ENCODE results near the gene SBF2.
"Not testable (repeated sequence)": the region's sequence is repeated elsewhere in the genome, so short reads cannot be mapped to it uniquely, and the experiment has no call there.

Gene SBF2

DNA sequence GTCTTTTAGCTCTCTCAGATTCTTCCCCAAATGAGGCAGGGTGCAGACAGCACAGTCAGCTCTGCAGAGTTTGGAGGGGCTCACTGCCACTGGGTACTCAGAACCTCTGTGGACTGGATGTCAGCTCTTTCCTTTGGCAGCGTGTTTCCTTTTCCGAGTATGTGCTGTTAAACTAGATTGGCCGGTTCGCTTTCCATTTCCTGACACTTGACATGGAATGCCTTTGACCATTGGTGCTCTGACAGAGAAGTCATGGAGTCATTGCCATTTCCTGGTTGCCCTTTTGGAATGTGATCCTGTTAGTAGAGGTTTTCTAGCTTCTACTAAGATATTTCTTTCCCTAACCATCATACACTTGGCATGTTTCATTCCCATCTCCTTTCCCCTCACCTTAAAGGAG lies 543.5 kb downstream of the SBF2 start:
- Histone ChIP-seq H3K4me1 (ENCODE audit: control insufficient read depth, low read depth, low read length) (no peaks in the 10 kb centered on the region), H3K9ac (ENCODE audit: low read length) (no peak overlapping the region), H3K27ac (ENCODE audit: low read length) (no peak overlapping the region), H3K36me3 (ENCODE audit: control insufficient read depth, low read depth, low read length) (peaks cover 18% of the 10 kb centered on the region), H3K9me3 (ENCODE audit: control insufficient read depth, low read depth, low read length) (no peaks in the 10 kb centered on the region), H3K27me3 (ENCODE audit: control insufficient read depth, insufficient read depth, low read length) (no peaks in the 10 kb centered on the region), H3K4me3 (ENCODE audit: low read length) (no peak overlapping the region)

DNA sequence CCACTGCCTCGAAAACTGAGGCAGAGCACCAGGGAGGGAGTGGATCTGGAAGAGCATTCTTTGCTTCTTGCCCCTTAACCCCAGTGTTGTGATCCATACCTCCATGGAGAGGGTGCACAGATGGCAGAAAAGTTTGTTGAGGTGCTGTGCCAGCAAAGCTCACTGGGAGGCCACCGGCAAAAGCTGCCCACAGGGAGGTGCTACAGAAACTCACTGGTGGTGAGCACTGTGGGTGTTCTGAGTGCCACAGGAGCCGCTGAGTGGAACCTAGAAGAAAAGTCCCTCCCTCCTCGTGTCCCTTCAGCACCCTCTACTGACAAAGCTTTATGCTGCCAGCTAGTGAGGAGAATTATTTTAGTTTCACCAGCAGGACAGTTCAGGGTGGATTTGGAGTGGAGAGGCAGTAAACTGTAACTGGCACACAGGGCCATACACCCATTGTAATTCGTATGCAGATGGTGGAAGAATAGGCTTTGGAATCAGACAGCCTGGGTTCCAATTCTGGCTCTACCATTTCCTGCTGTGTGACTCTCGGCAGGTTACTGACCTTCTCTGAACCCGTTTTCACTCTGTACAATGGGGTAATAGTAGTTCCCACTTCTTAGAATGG lies 545.6 kb downstream of the SBF2 start:
- Histone ChIP-seq H3K27me3 (ENCODE audit: control insufficient read depth, insufficient read depth, low read length) (no peaks in the 10 kb centered on the region), H3K4me3 (ENCODE audit: low read length) (no peak overlapping the region), H3K27ac (ENCODE audit: low read length) (no peak overlapping the region), H3K9ac (ENCODE audit: low read length) (no peak overlapping the region), H3K4me1 (ENCODE audit: control insufficient read depth, low read depth, low read length) (no peaks in the 10 kb centered on the region), H3K36me3 (ENCODE audit: control insufficient read depth, low read depth, low read length) (peaks cover 18% of the 10 kb centered on the region), H3K9me3 (ENCODE audit: control insufficient read depth, low read depth, low read length) (no peaks in the 10 kb centered on the region)

DNA sequence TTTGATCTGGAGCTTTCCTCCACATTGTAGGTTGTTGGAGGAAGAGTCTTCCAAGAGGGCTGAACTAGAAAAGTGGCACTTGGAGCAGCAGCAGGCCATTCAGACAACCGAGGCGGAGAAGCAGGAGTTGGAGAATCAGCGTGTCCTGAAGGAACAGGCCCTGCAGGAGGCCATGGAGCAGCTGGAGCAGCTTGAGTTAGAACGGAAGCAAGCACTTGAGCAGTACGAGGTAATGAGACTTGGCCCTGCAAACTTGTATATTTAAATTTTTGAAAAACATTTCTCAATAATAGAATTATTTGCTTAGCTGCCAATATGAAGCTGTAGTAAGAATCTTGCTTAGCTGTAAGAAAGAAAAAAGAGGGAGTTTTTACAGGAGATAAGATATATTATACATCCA lies 546.2 kb downstream of the SBF2 start:
- Histone ChIP-seq H3K4me3 (ENCODE audit: low read length) (no peak overlapping the region), H3K36me3 (ENCODE audit: control insufficient read depth, low read depth, low read length) (peaks cover 18% of the 10 kb centered on the region), H3K9ac (ENCODE audit: low read length) (no peak overlapping the region), H3K9me3 (ENCODE audit: control insufficient read depth, low read depth, low read length) (no peaks in the 10 kb centered on the region), H3K27ac (ENCODE audit: low read length) (no peak overlapping the region), H3K4me1 (ENCODE audit: control insufficient read depth, low read depth, low read length) (no peaks in the 10 kb centered on the region), H3K27me3 (ENCODE audit: control insufficient read depth, insufficient read depth, low read length) (no peaks in the 10 kb centered on the region)

DNA sequence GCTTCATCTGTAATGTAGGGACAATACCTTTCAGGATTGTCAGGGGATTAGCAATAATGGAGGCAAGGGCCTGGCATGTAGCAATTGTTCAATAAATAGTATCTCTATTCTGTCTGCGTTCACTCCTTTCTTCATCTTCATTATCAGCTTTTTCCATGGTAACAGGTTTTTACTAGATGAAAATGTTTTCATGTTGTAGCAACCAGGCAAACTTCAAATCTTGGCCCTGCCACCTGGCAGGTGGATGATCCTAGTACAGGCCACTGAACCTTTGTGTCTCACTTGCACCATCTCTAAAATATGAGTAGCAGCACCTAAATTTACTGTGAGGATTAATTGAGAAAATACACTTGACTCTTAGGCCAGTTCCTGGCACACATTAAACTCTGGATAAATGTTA lies 546.8 kb downstream of the SBF2 start:
- Histone ChIP-seq H3K9me3 (ENCODE audit: control insufficient read depth, low read depth, low read length) (no peaks in the 10 kb centered on the region), H3K4me3 (ENCODE audit: low read length) (no peak overlapping the region), H3K27me3 (ENCODE audit: control insufficient read depth, insufficient read depth, low read length) (no peaks in the 10 kb centered on the region), H3K27ac (ENCODE audit: low read length) (no peak overlapping the region), H3K36me3 (ENCODE audit: control insufficient read depth, low read depth, low read length) (peaks cover 17% of the 10 kb centered on the region), H3K9ac (ENCODE audit: low read length) (no peak overlapping the region), H3K4me1 (ENCODE audit: control insufficient read depth, low read depth, low read length) (no peaks in the 10 kb centered on the region)

DNA sequence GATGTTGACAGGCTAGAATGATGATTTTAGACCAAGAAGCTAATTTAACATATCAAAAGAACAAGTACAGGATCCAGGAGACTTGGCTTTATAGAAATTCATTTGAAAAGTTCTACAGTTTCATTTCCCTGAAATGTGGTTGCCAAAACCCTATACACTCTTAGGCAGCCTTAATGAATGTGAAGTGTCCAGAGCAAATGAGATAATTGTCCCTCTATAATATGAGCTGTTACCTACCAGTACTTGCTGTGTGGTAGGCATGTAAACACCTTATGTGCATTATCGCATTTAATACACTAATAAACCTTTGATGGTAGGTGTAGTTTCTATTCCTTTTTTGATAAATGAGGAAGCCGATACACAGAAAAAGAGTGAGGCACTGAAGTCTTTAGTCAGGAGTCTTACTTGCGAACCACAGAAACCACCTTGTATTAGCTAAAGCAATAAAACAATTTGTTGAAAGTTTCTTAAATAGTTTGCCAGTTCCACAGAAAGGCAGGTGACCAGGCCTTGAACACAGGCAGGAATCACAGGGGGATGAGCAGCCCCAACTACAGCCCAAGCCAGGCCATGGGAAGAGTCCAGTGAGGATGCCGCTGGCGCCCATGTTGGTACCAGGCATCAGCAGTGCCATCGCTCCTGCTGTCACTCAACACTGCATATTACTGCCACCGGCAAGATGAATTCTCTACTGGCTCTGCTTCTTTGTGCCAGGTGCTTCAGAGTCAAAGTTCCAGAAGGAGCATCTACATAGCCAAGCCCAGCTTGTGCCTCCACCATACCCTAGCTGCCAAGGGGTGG lies 548.4 kb downstream of the SBF2 start:
- H3K4me1 ChIP-seq (ENCODE audit: control insufficient read depth, low read depth, low read length), result no peaks in the 10 kb centered on the region
- H3K27ac ChIP-seq (ENCODE audit: low read length), result no peak overlapping the region
- H3K9ac ChIP-seq (ENCODE audit: low read length), result no peak overlapping the region
- no peaks in the 10 kb centered on the region for H3K9me3 ChIP-seq (ENCODE audit: control insufficient read depth, low read depth, low read length)
- no peaks in the 10 kb centered on the region for H3K27me3 ChIP-seq (ENCODE audit: control insufficient read depth, insufficient read depth, low read length)
- peaks cover 15% of the 10 kb centered on the region for H3K36me3 ChIP-seq (ENCODE audit: control insufficient read depth, low read depth, low read length)
- no peak overlapping the region for H3K4me3 ChIP-seq (ENCODE audit: low read length)

DNA sequence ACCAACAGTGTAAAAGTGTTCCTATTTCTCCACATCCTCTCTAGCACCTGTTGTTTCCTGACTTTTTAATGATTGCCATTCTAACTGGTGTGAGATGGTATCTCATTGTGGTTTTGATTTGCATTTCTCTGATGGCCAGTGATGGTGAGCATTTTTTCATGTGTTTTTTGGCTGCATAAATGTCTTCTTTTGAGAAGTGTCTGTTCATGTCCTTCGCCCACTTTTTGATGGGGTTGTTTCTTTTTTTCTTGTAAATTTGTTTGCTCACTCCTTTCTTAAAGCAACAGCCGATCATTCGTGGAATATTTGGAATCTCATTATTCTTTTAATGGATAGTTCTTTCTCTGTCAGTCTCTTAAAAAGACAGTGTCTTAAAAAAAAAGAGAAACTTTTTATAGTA lies 550.5 kb downstream of the SBF2 start:
- not testable (repeated sequence) for H3K9me3 ChIP-seq (ENCODE audit: control insufficient read depth, low read depth, low read length); H3K4me3 ChIP-seq (ENCODE audit: low read length); H3K9ac ChIP-seq (ENCODE audit: low read length); H3K27me3 ChIP-seq (ENCODE audit: control insufficient read depth, insufficient read depth, low read length); H3K4me1 ChIP-seq (ENCODE audit: control insufficient read depth, low read depth, low read length); H3K27ac ChIP-seq (ENCODE audit: low read length)
- H3K36me3 ChIP-seq (ENCODE audit: control insufficient read depth, low read depth, low read length), result peaks cover 24% of the 10 kb centered on the region

DNA sequence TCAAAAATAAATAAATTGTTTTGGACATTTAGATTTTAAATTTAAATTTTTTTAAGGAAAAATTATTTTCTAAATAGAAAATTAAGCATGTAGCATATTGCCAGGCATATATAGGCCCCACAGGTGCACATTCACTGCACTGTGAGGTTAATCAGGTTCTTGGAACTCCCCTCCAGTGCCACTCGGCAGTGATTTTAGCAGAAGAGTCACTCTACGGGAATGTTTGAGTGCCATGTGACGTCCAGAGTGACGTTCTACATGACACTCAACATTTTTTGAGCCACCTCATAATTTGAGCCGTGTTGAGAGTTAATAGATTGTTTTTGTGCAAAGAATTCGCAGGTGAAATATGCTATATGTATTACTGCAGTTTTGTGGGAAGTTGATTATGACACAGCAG lies 552.8 kb downstream of the SBF2 start:
- H3K27ac ChIP-seq (ENCODE audit: low read length), result no peak overlapping the region
- H3K27me3 ChIP-seq (ENCODE audit: control insufficient read depth, insufficient read depth, low read length), result no peaks in the 10 kb centered on the region
- no peak overlapping the region for H3K4me3 ChIP-seq (ENCODE audit: low read length)
- no peaks in the 10 kb centered on the region for H3K9me3 ChIP-seq (ENCODE audit: control insufficient read depth, low read depth, low read length)
- H3K36me3 ChIP-seq (ENCODE audit: control insufficient read depth, low read depth, low read length), result peaks cover 29% of the 10 kb centered on the region
- H3K9ac ChIP-seq (ENCODE audit: low read length), result no peak overlapping the region
- H3K4me1 ChIP-seq (ENCODE audit: control insufficient read depth, low read depth, low read length), result no peaks in the 10 kb centered on the region

DNA sequence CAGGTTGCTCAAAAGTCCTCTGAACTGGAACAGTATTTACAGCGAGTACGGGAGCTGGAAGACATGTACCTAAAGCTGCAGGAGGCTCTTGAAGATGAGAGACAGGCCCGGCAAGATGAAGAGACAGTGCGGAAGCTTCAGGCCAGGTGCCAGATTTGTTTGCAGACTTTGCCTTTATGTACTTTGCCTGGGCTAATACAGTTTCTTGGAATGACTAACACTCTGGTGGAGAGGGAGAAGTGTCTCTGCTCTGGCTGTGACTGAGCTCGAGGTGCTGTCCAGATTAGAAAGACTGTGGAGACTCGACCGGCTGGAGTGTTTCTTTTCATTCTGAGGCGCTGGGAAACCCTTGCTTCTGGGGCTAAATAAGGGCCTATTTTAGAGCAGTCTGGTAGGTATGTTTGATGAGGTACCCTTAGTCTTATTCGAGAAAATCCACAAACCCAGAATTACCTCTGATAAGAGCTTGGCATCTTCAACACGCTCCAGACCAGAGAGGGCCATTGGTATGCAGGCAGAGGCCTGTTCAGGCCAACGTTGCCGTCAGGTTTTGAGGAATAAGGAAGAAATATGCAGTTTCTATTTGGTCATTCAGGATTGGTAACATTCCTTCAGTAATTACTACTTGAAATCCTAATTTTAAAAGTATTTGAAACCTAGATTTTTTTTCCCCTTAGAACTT lies 553.7 kb downstream of the SBF2 start:
- H3K9ac ChIP-seq (ENCODE audit: low read length), result no peak overlapping the region
- H3K4me1 ChIP-seq (ENCODE audit: control insufficient read depth, low read depth, low read length), result no peaks in the 10 kb centered on the region
- H3K4me3 ChIP-seq (ENCODE audit: low read length), result no peak overlapping the region
- no peaks in the 10 kb centered on the region for H3K9me3 ChIP-seq (ENCODE audit: control insufficient read depth, low read depth, low read length)
- no peak overlapping the region for H3K27ac ChIP-seq (ENCODE audit: low read length)
- H3K36me3 ChIP-seq (ENCODE audit: control insufficient read depth, low read depth, low read length), result peaks cover 29% of the 10 kb centered on the region
- no peaks in the 10 kb centered on the region for H3K27me3 ChIP-seq (ENCODE audit: control insufficient read depth, insufficient read depth, low read length)

DNA sequence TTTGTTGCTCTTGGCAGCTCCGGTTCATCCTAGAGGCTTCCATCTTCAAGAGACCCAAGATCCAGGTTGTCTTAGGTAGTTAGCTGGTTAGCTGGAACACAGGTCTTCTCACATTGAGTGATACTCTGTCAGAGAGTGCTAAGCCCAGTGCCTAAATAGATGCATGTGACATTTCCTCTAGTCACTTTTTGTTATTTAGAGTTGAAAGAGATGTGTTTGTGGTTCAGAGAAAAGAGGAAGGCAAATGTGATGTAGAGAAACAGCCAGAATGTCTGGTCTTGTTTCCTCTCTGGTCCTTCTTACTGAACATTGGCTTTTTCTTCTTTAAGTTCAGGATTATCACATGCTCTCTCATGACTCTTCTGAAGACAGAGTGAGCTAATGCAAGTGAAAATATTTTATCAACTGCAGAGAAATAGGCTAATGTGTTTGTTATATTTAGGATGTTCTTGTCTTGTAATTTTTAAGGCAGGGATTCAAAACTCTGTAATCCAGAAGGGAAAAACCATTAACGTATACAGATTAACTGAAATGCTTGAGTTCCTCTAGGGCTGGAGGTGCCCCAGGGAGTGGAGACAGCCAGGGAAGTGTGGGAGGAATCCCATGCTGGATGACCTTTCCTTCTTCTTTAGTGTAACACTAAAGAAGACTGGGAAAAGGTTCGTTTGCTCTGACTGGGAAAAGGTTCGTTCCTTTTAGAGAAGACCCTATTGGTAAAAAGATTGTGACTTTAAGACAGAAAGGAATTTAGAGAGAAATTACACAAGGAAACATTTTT lies 554.7 kb downstream of the SBF2 start:
- Histone ChIP-seq H3K9ac (ENCODE audit: low read length) (no peak overlapping the region), H3K27me3 (ENCODE audit: control insufficient read depth, insufficient read depth, low read length) (no peaks in the 10 kb centered on the region), H3K4me3 (ENCODE audit: low read length) (no peak overlapping the region), H3K4me1 (ENCODE audit: control insufficient read depth, low read depth, low read length) (no peaks in the 10 kb centered on the region), H3K27ac (ENCODE audit: low read length) (no peak overlapping the region), H3K9me3 (ENCODE audit: control insufficient read depth, low read depth, low read length) (no peaks in the 10 kb centered on the region), H3K36me3 (ENCODE audit: control insufficient read depth, low read depth, low read length) (peaks cover 29% of the 10 kb centered on the region)

DNA sequence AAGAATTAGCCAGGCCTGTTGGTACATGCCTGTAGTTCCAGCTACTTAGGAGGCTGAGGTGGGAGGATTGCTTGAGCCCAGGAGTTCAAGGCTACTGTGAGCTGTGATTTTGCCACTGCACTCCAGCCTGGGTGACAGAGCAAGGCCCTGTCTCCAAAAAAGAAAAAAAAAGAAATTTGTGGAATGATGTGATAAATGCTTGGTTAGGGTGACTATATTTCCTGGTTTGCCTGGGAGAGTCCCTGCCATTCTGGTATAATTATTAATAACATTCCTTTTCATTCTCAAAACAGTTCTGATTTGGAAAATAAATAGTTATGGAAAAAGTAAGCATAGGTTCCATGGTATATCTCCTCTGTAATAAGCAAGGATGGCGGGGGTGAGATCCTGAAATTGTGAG lies 555.3 kb downstream of the SBF2 start:
- no peaks in the 10 kb centered on the region for H3K27me3 ChIP-seq (ENCODE audit: control insufficient read depth, insufficient read depth, low read length)
- H3K4me3 ChIP-seq (ENCODE audit: low read length), result no peak overlapping the region
- H3K36me3 ChIP-seq (ENCODE audit: control insufficient read depth, low read depth, low read length), result peaks cover 29% of the 10 kb centered on the region
- H3K4me1 ChIP-seq (ENCODE audit: control insufficient read depth, low read depth, low read length), result no peaks in the 10 kb centered on the region
- no peak overlapping the region for H3K9ac ChIP-seq (ENCODE audit: low read length)
- no peak overlapping the region for H3K27ac ChIP-seq (ENCODE audit: low read length)
- no peaks in the 10 kb centered on the region for H3K9me3 ChIP-seq (ENCODE audit: control insufficient read depth, low read depth, low read length)

DNA sequence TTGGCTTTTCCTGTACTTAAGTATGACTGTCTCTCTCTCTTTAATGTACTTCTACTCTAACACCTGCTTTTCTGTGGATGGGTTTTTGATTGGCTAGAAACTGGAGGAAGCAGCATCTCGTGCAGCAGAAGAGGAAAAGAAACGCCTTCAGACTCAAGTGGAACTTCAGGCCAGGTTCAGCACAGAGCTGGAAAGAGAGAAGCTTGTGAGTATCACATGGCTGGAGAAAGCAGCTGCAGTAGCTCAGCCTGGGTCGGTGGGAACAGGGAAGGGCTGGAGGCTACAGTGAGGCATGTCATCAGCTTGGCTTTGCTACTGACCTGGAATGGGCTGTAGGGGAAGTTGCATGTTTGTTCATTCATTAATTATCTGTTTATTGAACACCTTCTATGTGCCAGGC lies 555.9 kb downstream of the SBF2 start:
- Histone ChIP-seq H3K9ac (ENCODE audit: low read length) (no peak overlapping the region), H3K27ac (ENCODE audit: low read length) (no peak overlapping the region), H3K27me3 (ENCODE audit: control insufficient read depth, insufficient read depth, low read length) (no peaks in the 10 kb centered on the region), H3K4me1 (ENCODE audit: control insufficient read depth, low read depth, low read length) (no peaks in the 10 kb centered on the region), H3K4me3 (ENCODE audit: low read length) (no peak overlapping the region), H3K36me3 (ENCODE audit: control insufficient read depth, low read depth, low read length) (peaks cover 34% of the 10 kb centered on the region), H3K9me3 (ENCODE audit: control insufficient read depth, low read depth, low read length) (no peaks in the 10 kb centered on the region)
